HG03520 (cell line): ENCODE results near the gene FGFR4.

Source experiments
- ATAC-seq: cut with Tn5 transposase; IDR thresholded peaks from one replicate; pipeline ENCODE4 v1.9.1; 2021; ENCODE audit warnings: mild to moderate bottlenecking, moderate library complexity; ENCODE audit not compliant: unreplicated experiment

FGFR4 gene

DNA sequence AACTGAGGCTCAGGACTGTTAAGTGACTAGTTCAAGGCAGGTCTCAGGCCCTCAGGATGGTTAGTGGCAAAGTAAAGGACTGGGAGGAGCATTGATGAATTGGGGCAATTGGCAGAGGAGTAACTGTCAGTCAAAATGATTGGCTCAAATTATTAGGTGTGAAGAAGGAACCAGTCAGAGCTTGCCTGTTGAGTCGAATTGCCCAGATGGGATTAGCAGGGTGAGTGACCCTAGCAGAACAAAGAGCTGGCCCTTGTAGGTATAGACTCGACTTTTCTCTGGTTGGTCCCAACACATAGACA lies 44.3 kb downstream of the FGFR4 start:
- ATAC-seq, result no peak

DNA sequence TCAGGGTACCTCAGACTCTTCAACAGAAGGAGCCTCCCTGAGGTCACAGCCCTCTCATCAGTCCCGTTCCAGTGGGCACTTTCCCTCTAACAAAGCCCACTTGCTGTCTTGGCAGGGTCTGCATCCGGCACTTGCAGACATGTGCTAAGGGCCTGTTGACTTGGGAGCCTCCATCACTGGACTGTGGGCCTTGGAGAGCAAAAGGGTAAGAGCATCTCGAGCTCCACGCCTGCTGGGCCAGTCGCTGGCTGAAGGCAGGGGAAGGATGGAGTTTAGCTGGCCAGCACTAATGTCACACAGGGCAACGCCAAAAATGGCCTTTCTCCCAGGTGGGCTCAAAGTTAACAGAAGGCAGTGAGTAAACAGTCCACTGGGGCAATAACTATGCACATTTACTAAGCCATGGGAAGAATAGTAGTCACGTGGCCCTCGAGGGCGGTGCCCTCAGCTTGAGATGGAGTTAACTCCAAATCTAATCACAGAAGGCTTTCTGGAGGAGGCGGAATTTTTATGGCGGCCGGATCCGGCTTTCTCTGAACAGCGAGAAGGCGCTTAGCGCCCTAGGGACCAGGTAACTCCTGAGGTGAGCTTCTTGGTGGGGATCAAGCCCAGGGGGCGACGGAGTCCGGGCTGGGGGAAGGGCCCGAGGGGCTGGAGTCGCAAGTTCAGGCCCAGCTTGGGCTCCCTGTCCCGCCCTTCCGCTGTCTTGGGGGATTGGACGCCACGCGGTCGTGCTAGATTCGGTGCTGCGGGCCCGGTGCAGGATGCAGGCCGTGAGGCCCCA lies 44.8 kb downstream of the FGFR4 start:
- no peak for ATAC-seq

- ATAC-seq, result peak; percentile 3
Measured at GRCh38 chr5:177132136-177133095, 45.7 kb downstream of the FGFR4 start.

DNA sequence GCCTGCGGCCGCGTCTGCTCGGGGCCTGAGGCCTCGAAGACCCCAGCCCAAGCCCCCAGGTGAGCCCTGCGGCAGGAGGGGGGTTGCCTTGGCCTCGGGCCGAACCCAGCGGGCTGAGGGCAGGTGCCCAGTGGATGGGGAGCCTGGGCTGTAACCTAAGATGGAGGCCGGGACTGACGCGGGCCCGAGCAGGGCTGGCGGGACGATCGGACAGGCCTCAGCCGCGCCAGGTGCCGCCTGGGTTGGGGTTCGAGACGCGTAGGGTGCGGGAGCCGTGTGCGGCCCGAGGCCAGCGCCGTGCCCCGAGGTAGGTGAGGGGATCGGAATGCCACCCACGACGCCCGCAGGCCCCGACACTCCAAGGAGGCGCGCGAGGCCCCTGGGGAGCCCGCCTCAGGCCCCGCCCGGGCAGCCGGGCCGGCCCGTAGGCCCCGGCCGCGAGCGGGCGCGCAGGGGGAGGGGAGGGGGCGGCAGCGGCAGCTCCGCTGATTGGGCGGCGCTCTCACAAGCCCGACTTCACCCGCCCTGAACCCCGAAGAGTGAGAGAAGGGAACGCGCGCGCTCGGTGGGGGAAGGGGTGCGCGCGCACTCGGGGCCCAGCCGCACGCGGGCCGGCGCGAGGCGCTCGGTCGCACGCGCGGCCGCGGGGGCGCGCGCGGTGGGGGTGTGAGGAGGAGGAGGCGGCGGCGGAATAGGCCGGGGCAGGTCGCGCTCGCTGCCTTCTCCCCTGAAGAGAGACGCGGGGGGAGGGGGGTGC lies 46.6 kb downstream of the FGFR4 start, which contains the start of gene NSD1:
Gene NSD1, plus strand, starts transcription at position 678 of the 757 bp plus-strand sequence. CDS start 1,331 bp downstream, outside the sequence.
- ATAC-seq, result peak; percentile 57

DNA sequence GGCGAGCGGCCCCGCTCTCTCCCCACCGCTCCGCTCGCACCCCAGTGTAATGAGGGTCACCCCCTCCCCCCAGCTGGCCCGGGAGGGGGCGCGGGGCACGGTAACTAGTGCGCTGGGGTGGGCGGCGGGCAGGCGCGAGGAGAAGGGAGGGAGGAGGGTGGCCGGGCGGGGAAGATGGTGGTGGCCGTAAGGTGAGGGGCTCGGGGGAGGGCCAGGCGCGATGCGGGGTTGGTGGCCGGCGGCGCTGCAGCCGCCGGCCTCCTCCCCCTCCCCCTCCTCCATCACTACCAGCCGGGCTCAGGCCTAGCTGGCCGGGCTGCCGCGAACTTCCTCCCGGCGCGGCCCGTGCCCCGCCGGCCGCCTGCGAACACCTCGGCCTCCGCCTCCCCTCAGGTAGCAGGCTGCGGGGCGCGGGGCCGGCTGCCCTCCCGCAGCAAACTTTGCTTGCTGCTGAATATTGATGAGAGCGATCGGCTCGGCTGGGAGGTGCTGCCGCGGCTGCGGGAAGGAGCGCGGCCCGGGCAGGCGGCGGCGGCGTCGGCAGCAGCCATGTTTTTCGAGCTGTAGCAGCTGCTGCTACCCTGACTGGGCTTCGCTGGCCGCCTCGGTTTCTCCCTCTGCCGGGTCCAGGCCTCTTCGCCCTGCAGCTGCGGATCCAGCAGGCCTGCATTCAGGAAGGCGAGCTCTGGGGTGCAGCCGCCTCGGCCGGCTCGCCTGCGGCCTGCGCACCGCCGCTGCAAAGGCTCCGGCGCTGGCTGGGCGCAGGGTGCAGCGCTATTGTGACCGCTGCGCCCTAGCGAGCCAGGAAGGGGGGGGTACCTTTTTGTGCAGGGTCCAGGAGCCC lies 47.4 kb downstream of the FGFR4 start:
- ATAC-seq, result peak; percentile 16

DNA sequence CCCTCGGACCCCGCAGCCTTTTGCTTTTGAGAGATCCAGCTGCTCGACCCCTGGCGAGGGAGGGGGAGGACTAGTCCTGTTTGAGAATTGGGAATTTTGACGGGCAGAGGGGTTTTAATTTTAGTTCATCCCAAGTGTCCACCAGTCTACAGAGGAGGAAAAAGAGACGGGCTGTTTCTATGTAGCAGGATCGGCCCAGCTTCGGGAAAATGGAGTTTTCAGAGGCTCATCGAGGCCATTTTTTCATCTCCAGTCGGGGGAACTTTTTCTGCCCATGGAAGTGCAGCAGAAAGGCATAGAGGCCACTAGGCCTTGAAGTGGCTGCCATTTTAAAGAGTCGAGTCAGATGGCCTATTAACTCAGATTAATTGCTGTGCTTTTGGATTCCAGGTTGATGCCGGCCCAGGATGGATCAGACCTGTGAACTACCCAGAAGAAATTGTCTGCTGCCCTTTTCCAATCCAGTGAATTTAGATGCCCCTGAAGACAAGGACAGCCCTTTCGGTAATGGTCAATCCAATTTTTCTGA lies 48.0 kb downstream of the FGFR4 start:
- no peak for ATAC-seq

GRCh38 chr5:177140312-177140711 lies 53.6 kb downstream of the FGFR4 start:
- ATAC-seq, result no peak

GRCh38 chr5:177141496-177141895 lies 54.8 kb downstream of the FGFR4 start:
- ATAC-seq, result no peak

- no peak for ATAC-seq
Measured at GRCh38 chr5:177142098-177142611, 55.4 kb downstream of the FGFR4 start.

- no peak for ATAC-seq
Measured at GRCh38 chr5:177142778-177143177, 56.1 kb downstream of the FGFR4 start.

DNA sequence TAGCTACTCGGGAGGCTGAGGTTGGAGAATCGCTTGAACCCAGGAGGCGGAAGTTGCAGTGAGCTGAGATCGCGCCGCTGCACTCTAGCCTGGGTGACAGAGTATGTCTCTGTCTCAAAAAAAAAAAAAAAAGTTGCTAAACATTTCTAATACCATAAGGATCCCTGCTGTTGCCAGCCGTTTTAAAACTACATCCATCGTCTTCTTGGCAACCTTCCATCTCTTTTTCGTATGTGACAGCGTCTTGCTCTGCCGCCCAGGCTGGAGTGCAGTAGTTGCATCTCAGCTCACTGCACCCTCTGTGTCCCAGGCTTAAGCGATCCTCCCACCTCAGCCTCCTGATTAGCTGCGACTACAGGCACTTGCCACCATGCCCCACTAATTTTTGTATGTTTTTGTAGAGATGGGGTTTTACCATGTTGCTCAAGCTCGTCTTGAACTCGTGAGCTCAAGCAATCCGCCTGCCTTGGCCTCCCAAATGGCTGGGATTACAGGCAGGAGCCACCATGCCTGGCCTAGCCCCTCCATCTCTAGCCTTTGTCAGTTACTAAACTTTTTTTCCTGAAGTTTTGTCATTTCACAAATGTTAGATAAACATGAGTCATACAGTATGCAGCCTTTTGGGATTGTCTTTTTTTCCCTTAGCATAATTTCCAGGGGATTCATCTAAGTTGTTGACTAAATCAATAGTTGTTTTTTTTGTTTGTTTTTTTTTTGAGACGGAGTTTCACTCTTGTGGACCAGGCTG lies 60.4 kb downstream of the FGFR4 start:
- no peak for ATAC-seq
